Hepatocyte (in vitro differentiated cells): ENCODE data around the gene XDH. TPM values are rescaled to one million over a fixed set of nuclear protein-coding genes. Genes with fewer than 3 reads are reported as not detected.

ENCODE experiments used
- DNase-seq: peaks from one replicate; pipeline ENCODE4 v3.0.0-alpha.2; 2016; ENCODE audit warnings: low spot score
- H2AFZ ChIP-seq: fragments of 200-600 bp; sonication (generic); 2 replicates; pipeline ENCODE4 v1.6.0; 2016; ENCODE audit warnings: antibody characterized with exemption, mild to moderate bottlenecking
- H3K27ac ChIP-seq: fragments of 200-600 bp; sonication (generic); 2 replicates; pipeline ENCODE4 v1.5.1; 2016; ENCODE audit warnings: mild to moderate bottlenecking
- H3K27me3 ChIP-seq: fragments of 200-600 bp; sonication (generic); 2 replicates; pipeline ENCODE4 v1.6.1; 2016
- H3K36me3 ChIP-seq: fragments of 200-600 bp; sonication (generic); replicated peaks from 2 replicates; pipeline ENCODE4 v1.5.1; 2016; ENCODE audit warnings: low read depth; ENCODE audit not compliant: insufficient read depth
- H3K4me1 ChIP-seq: fragments of 200-600 bp; sonication (generic); 2 replicates; pipeline ENCODE4 v1.5.1; 2016; ENCODE audit warnings: mild to moderate bottlenecking, moderate library complexity; ENCODE audit not compliant: insufficient read depth
- H3K4me2 ChIP-seq: fragments of 200-600 bp; sonication (generic); 2 replicates; pipeline ENCODE4 v1.6.0; 2016
- H3K4me3 ChIP-seq: fragments of 200-600 bp; sonication (generic); 2 replicates; pipeline ENCODE4 v1.5.1; 2016; ENCODE audit warnings: mild to moderate bottlenecking
- H3K79me2 ChIP-seq: fragments of 200-600 bp; sonication (generic); 2 replicates; pipeline ENCODE4 v1.6.0; 2017; ENCODE audit warnings: mild to moderate bottlenecking
- H3K9me2 ChIP-seq: fragments of 200-600 bp; sonication (generic); replicated peaks from 2 replicates; pipeline ENCODE4 v1.6.0; 2017; ENCODE audit warnings: mild to moderate bottlenecking; ENCODE audit not compliant: insufficient read depth
- H3K9me3 ChIP-seq: fragments of 200-600 bp; sonication (generic); 2 replicates; pipeline ENCODE4 v1.5.1; 2016; ENCODE audit warnings: low read depth, mild to moderate bottlenecking
- H4K20me1 ChIP-seq: fragments of 200-600 bp; sonication (generic); 2 replicates; pipeline ENCODE4 v1.6.0; 2016; ENCODE audit warnings: mild to moderate bottlenecking; ENCODE audit not compliant: insufficient read depth, poor library complexity, severe bottlenecking
- CTCF ChIP-seq: fragments of 200-600 bp; sonication (generic); IDR thresholded peaks from 2 replicates; pipeline ENCODE4 v1.5.1; 2016; ENCODE audit warnings: antibody characterized with exemption, mild to moderate bottlenecking; ENCODE audit not compliant: poor library complexity
- EZH2 ChIP-seq: fragments of 200-600 bp; sonication (generic); IDR thresholded peaks from 2 replicates; pipeline ENCODE4 v1.6.1; 2016; ENCODE audit warnings: antibody characterized with exemption, mild to moderate bottlenecking, borderline replicate concordance
- EZH2phosphoT487 ChIP-seq: fragments of 200-600 bp; sonication (generic); IDR thresholded peaks from one replicate; pipeline ENCODE4 v1.6.1; 2018; ENCODE audit warnings: antibody characterized with exemption, mild to moderate bottlenecking, low read depth, moderate library complexity; ENCODE audit not compliant: unreplicated experiment, severe bottlenecking
- WGBS: methylation state at CpG from one replicate; pipeline ENCODE4 v1.1.6; 2016; ENCODE audit warnings: low lambda C conversion rate; ENCODE audit errors: missing lambda C conversion rate; 5-methylcytosine and 5-hydroxymethylcytosine counted together
- polyA plus RNA-seq: library from polyadenylated mRNA; unstranded; fragments of >200 nt; fragmentation: Nextera tagmentation; extraction: Ambion mirVana; gene quantifications from 2 replicates; pipeline ENCODE4 v1.2.1, GENCODE V29; 2016
- total RNA-seq: library from RNA; depleted of rRNA; stranded (reverse); fragments of >200 nt; gene quantifications from 2 replicates; pipeline ENCODE4 v1.2.3, GENCODE V29; 2014

The XDH gene
- total and polyA plus RNA-seq, 2 experiments from 2014 or later = 1.6 to 6.7 TPM

- Histone ChIP-seq H3K9me3 (peaks cover 4% of the 10 kb centered on the region), H3K4me1 (peaks cover 13% of the 10 kb centered on the region), H3K79me2 (no peaks in the 10 kb centered on the region), H2AFZ (no peak overlapping the region), H3K27me3 (no peaks in the 10 kb centered on the region), H3K9me2 (no peaks in the 10 kb centered on the region), H3K4me2 (no peak overlapping the region), H3K4me3 (no peak overlapping the region), H3K27ac (no peak overlapping the region), H3K36me3 (no peaks in the 10 kb centered on the region), H4K20me1 (no peaks in the 10 kb centered on the region)
- DNase-seq = no peak
- TF ChIP-seq CTCF (no peak), EZH2phosphoT487 (no peak), EZH2 (no peak)
These were observed 4.8 kb upstream of the XDH start for GRCh38 chr2:31419386-31419785.

DNA sequence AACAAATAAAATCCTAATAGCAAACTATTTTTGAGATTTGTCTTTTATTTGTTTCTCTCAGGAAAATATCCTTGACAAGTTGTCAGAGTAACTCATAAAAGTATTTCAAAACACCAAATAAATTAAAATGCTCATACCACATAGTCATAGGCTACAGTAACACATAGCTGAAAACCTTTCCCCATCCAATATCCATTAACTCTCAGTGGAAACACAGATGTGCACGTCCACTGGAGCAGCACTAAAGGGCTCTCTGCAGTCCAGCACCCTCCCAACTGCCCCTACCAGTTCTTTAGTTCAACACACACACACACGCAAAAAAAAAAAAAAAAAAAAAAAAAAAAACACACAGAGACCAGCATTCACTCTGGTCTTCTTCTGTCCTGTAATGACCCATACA lies 879 bp upstream of the XDH start:
- no peak overlapping the region for H2AFZ ChIP-seq
- no peaks in the 10 kb centered on the region for H3K27me3 ChIP-seq
- H3K79me2 ChIP-seq = no peaks in the 10 kb centered on the region
- no peak overlapping the region for H3K4me2 ChIP-seq
- H3K4me1 ChIP-seq = peaks cover 20% of the 10 kb centered on the region
- H3K36me3 ChIP-seq = no peaks in the 10 kb centered on the region
- H3K4me3 ChIP-seq = no peak overlapping the region
- H4K20me1 ChIP-seq = no peaks in the 10 kb centered on the region
- no peaks in the 10 kb centered on the region for H3K9me2 ChIP-seq
- peaks cover 4% of the 10 kb centered on the region for H3K9me3 ChIP-seq
- TF ChIP-seq EZH2phosphoT487 = no peak
- TF ChIP-seq EZH2 = no peak
- no peak for TF ChIP-seq CTCF
- peak overlapping the region; percentile 72 for H3K27ac ChIP-seq
- 79% methylated on average over 2 of the region's 2 CpGs for WGBS
- DNase-seq = no peak

- no peaks in the 10 kb centered on the region for H3K79me2 ChIP-seq
- no peaks in the 10 kb centered on the region for H3K9me2 ChIP-seq
- H3K4me1 ChIP-seq = peaks cover 20% of the 10 kb centered on the region
- H3K27me3 ChIP-seq = no peaks in the 10 kb centered on the region
- peaks cover 4% of the 10 kb centered on the region for H3K9me3 ChIP-seq
- TF ChIP-seq EZH2 (no peak), CTCF (peak; percentile 39)
- peak overlapping the region; percentile 54 for H3K4me2 ChIP-seq
- H3K4me3 ChIP-seq = no peak overlapping the region
- H3K27ac ChIP-seq = peak overlapping the region; percentile 72
- H2AFZ ChIP-seq = no peak overlapping the region
- no peak for DNase-seq
- H3K36me3 ChIP-seq = no peaks in the 10 kb centered on the region
- WGBS = 74% methylated on average over 5 of the region's 5 CpGs
- H4K20me1 ChIP-seq = no peaks in the 10 kb centered on the region
These were observed 536 bp downstream of the XDH start for GRCh38 chr2:31413862-31414550.

DNA sequence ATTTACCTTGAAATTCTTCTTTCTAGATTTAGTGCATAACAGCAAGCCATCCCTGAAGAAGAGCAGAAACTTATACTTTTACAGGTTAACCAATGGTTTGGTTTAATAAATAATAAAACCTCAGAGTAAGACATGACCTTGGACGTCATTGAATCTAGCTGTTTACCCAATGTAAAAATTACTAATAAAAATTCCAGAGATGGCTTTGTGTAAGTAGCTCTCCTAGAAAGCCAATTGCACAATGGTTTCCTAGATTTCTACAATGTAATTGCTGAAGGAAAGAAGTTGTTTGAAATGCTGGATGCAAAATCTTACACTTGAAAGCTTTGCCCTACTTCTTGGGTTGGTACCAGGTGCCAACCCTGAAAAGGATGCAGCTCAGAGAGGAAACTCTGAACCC lies 1.5 kb downstream of the XDH start:
- Histone ChIP-seq H3K36me3 (no peaks in the 10 kb centered on the region), H3K27me3 (no peaks in the 10 kb centered on the region)

More for the DNA sequence above, 1.5 kb downstream of the XDH start:
- H3K79me2 ChIP-seq = no peaks in the 10 kb centered on the region
- no peak for TF ChIP-seq EZH2phosphoT487
- no peak for TF ChIP-seq CTCF
- H3K9me2 ChIP-seq = no peaks in the 10 kb centered on the region
- peak overlapping the region; percentile 1 for H3K4me2 ChIP-seq
- H3K4me3 ChIP-seq = no peak overlapping the region
- WGBS = 39% methylated on average over 1 of the region's 1 CpG
- DNase-seq = peak; percentile 30
- H2AFZ ChIP-seq = no peak overlapping the region
- H3K9me3 ChIP-seq = no peaks in the 10 kb centered on the region
- H3K27ac ChIP-seq = no peak overlapping the region
- peaks cover 20% of the 10 kb centered on the region for H3K4me1 ChIP-seq
- no peaks in the 10 kb centered on the region for H4K20me1 ChIP-seq
